HCT116 (cell line): ENCODE data around the gene KBTBD13. TPM values are rescaled to one million over a fixed set of nuclear protein-coding genes. Genes with fewer than 3 reads are reported as not detected.

Source experiments
- ATAC-seq: fragments of 200-7000 bp; cut with Tn5 transposase; 2 replicates; pipeline ENCODE4 v1.9.1; 2020; ENCODE audit warnings: mild to moderate bottlenecking, moderate library complexity
- BruUV-seq: library from RNA; stranded (reverse); fragments of 400-500 nt; replicated peaks from 2 replicates; lab custom pipeline; 2021; lab: Mats Ljungman, UMichigan
- CTCF ChIA-PET: fragments of 300-600 bp; sonication (Branson Sonifier 250); formaldehyde crosslinking; loops from one replicate; lab custom pipeline; 2021; ENCODE audit warnings: antibody characterized with exemption; lab: Charles Lee
- POLR2A ChIA-PET: fragments of 300-600, 350-600 bp; sonication (Branson Sonifier 250); formaldehyde crosslinking; loops from one replicate; lab custom pipeline; 2021; ENCODE audit warnings: antibody characterized with exemption; lab: Charles Lee
- RAD21 ChIA-PET, 2 experiments: fragments of 300-600 bp; sonication (Branson Sonifier 250); formaldehyde crosslinking; loops; one replicate each; lab custom pipeline; 2023; ENCODE audit warnings: low total read pairs in 2 of 2; ENCODE audit not compliant: uncharacterized antibody in 2 of 2, unreplicated experiment in 2 of 2, low non-redundant PET in 1 of 2; lab: Charles Lee
- DNase-seq: peaks from one replicate; pipeline ENCODE4 v3.0.0-alpha.2; 2010; ENCODE audit warnings: low read depth, low spot score
- H2AFZ ChIP-seq: fragments of 200-600 bp; shearing (Covaris generic), sonication (generic); 2 replicates; pipeline ENCODE4 v1.6.1; 2017; ENCODE audit warnings: low read depth, mixed run types, mixed read lengths, antibody characterized with exemption, low read length; ENCODE audit not compliant: poor library complexity, severe bottlenecking
- H3K27ac ChIP-seq: 2 replicates; pipeline ENCODE4 v1.5.1; 2012; ENCODE audit warnings: low read depth, low read length
- H3K27me3 ChIP-seq: fragments of 200-600 bp; sonication (generic); 2 replicates; pipeline ENCODE4 v1.6.1; 2016; ENCODE audit warnings: mixed run types, low read length, mixed read lengths; ENCODE audit not compliant: insufficient read depth
- H3K36me3 ChIP-seq, 2 experiments: fragments of 200-500 bp in 1 of 2; fragments of 200-600 bp in 1 of 2; sonication (Bioruptor generic) in 1 of 2; sonication (generic) in 1 of 2; 2 replicates each; pipeline versions ENCODE4 v1.5.1 to v1.6.1; 2014 to 2016; ENCODE audit warnings: low read length in 2 of 2, inconsistent platforms in 1 of 2, mixed read lengths in 1 of 2, mixed run types in 1 of 2; ENCODE audit not compliant: insufficient read depth in 2 of 2, control insufficient read depth in 1 of 2
- H3K4me1 ChIP-seq, 2 experiments: fragments of 200-600 bp in 1 of 2; sonication (generic) in 1 of 2; 2 replicates each; pipeline versions ENCODE4 v1.5.1 to v1.6.1; 2012 to 2017; ENCODE audit warnings: low read length in 2 of 2, inconsistent platforms in 1 of 2, mild to moderate bottlenecking in 1 of 2, mixed read lengths in 1 of 2, mixed run types in 1 of 2, moderate library complexity in 1 of 2; ENCODE audit not compliant: insufficient read depth in 2 of 2, control insufficient read depth in 1 of 2
- H3K4me2 ChIP-seq: fragments of 200-600 bp; sonication (generic); 2 replicates; pipeline ENCODE4 v1.6.1; 2017; ENCODE audit warnings: mixed run types, low read length, mixed read lengths
- H3K4me3 ChIP-seq, 2 experiments: fragments of 200-600 bp in 1 of 2; sonication (generic) in 1 of 2; replicated peaks in 1 of 2; 2 replicates each; pipeline ENCODE4 v1.5.1; 2011 to 2016; ENCODE audit warnings: low read length in 2 of 2, control low read depth in 1 of 2, low read depth in 1 of 2, mild to moderate bottlenecking in 1 of 2, mixed read lengths in 1 of 2, mixed run types in 1 of 2
- H3K79me2 ChIP-seq: fragments of 200-600 bp; sonication (generic); 2 replicates; pipeline ENCODE4 v1.6.1; 2017; ENCODE audit warnings: mild to moderate bottlenecking, mixed run types, low read length, moderate library complexity, mixed read lengths; ENCODE audit not compliant: insufficient read depth
- H3K9ac ChIP-seq: fragments of 200-600 bp; sonication (generic); 2 replicates; pipeline ENCODE4 v1.6.1; 2016; ENCODE audit warnings: low read length, mixed read lengths
- H3K9me2 ChIP-seq: fragments of 200-600 bp; sonication (generic), shearing (Covaris generic); 2 replicates; pipeline ENCODE4 v1.6.1; 2017; ENCODE audit warnings: mixed run types, mild to moderate bottlenecking, moderate library complexity; ENCODE audit not compliant: insufficient read depth
- H3K9me3 ChIP-seq, 2 experiments: fragments of 200-500 bp in 1 of 2; fragments of 200-600 bp in 1 of 2; sonication (Bioruptor generic) in 1 of 2; sonication (generic) in 1 of 2; 2 replicates each; pipeline ENCODE4 v1.6.1; 2014 to 2017; ENCODE audit warnings: low read length in 2 of 2, mixed read lengths in 2 of 2, inconsistent platforms in 1 of 2, low read depth in 1 of 2, mild to moderate bottlenecking in 1 of 2, mixed run types in 1 of 2, moderate library complexity in 1 of 2; ENCODE audit not compliant: control insufficient read depth in 1 of 2, insufficient read depth in 1 of 2
- H4K20me1 ChIP-seq: fragments of 200-600 bp; sonication (generic), shearing (Covaris generic); 2 replicates; pipeline ENCODE4 v1.6.1; 2017; ENCODE audit warnings: mixed run types, mild to moderate bottlenecking, moderate library complexity; ENCODE audit not compliant: insufficient read depth
- ATF3 ChIP-seq: IDR thresholded peaks from 2 replicates; pipeline ENCODE4 v1.6.1; 2012
- CBX3 ChIP-seq: IDR thresholded peaks from 2 replicates; pipeline ENCODE4 v1.6.1; 2012; ENCODE audit warnings: low read depth
- CTCF ChIP-seq, 3 experiments: fragments of 200-600 bp in 1 of 3; sonication (generic) in 1 of 3; IDR thresholded peaks in 2 of 3; conservative IDR thresholded peaks in 1 of 3; 2 replicates each; pipeline ENCODE4 v1.5.1; 2012 to 2017; ENCODE audit warnings: low read depth in 2 of 3, low read length in 2 of 3, antibody characterized with exemption in 1 of 3, borderline replicate concordance in 1 of 3, control low read depth in 1 of 3, mild to moderate bottlenecking in 1 of 3, mixed read lengths in 1 of 3, mixed run types in 1 of 3, moderate library complexity in 1 of 3; ENCODE audit not compliant: insufficient read depth in 1 of 3
- EGR1 ChIP-seq: IDR thresholded peaks from 2 replicates; pipeline ENCODE4 v1.6.1; 2012; ENCODE audit warnings: low read depth
- EZH2 ChIP-seq: fragments of 200-600 bp; sonication (generic); IDR thresholded peaks from 2 replicates; pipeline ENCODE4 v1.6.1; 2017; ENCODE audit warnings: antibody characterized with exemption, mixed run types
- EZH2phosphoT487 ChIP-seq: fragments of 200-600 bp; IDR thresholded peaks from 2 replicates; pipeline ENCODE4 v1.6.1; 2018; ENCODE audit warnings: antibody characterized with exemption, borderline replicate concordance
- FOSL1 ChIP-seq: IDR thresholded peaks from 2 replicates; pipeline ENCODE4 v1.6.1; 2012; ENCODE audit warnings: low read depth
- JUND ChIP-seq: IDR thresholded peaks from 2 replicates; pipeline ENCODE4 v1.6.1; 2012
- POLR2AphosphoS5 ChIP-seq: IDR thresholded peaks from 2 replicates; pipeline ENCODE4 v1.6.1; 2011; ENCODE audit warnings: mild to moderate bottlenecking, low read depth, low read length, moderate library complexity
- RAD21 ChIP-seq: IDR thresholded peaks from 2 replicates; pipeline ENCODE4 v1.6.1; 2012; ENCODE audit warnings: low read depth, mild to moderate bottlenecking
- SIN3A ChIP-seq: IDR thresholded peaks from 2 replicates; pipeline ENCODE4 v1.6.1; 2012; ENCODE audit warnings: low read depth
- SP1 ChIP-seq: IDR thresholded peaks from 2 replicates; pipeline ENCODE4 v1.6.1; 2012; ENCODE audit warnings: low read depth
- SRF ChIP-seq: IDR thresholded peaks from 2 replicates; pipeline ENCODE4 v1.6.1; 2012; ENCODE audit warnings: low read depth
- YY1 ChIP-seq: IDR thresholded peaks from 2 replicates; pipeline ENCODE4 v1.6.1; 2011; ENCODE audit warnings: low read length, low read depth, moderate library complexity, mild to moderate bottlenecking; ENCODE audit not compliant: insufficient replicate concordance; ENCODE audit errors: extremely low read depth
- ZBTB33 ChIP-seq: IDR thresholded peaks from 2 replicates; pipeline ENCODE4 v1.6.1; 2011; ENCODE audit warnings: mild to moderate bottlenecking, low read length, moderate library complexity; ENCODE audit not compliant: insufficient replicate concordance; ENCODE audit errors: extremely low read depth
- ZNF274 ChIP-seq: fragments of 200-500 bp; sonication (Bioruptor generic); IDR thresholded peaks from 2 replicates; pipeline ENCODE4 v1.6.1; 2014; ENCODE audit warnings: mild to moderate bottlenecking, low read depth, low read length, inconsistent platforms
- intact Hi-C: fragments of 100-400 bp; cut with micrococcal nuclease; formaldehyde crosslinking; loops from 2 replicates; pipeline ENCODE4 v1.10.0; 2022
- total RNA-seq: library from RNA; stranded (reverse); gene quantifications from one replicate; pipeline ENCODE4 v1.2.1, GENCODE V29; 2021; ENCODE audit not compliant: unreplicated experiment

The KBTBD13 gene
- total RNA-seq, 1 experiment from 2014 or later = not detected

GRCh38 chr15:65041787-65042186, 34.8 kb upstream of the KBTBD13 start:
- TF ChIP-seq POLR2AphosphoS5 (no peak), FOSL1 (no peak), YY1 (no peak), SIN3A (no peak)
- H3K9ac ChIP-seq = no peak overlapping the region
- no peaks in the 10 kb centered on the region for H3K9me3 ChIP-seq
- ATAC-seq (no peak), DNase-seq (no peak)
- no peak overlapping the region for H3K4me2 ChIP-seq
- no peaks in the 10 kb centered on the region for H3K79me2 ChIP-seq
- H3K9me2 ChIP-seq = no peaks in the 10 kb centered on the region
- H3K27ac ChIP-seq = no peak overlapping the region
- CTCF ChIA-PET = interaction anchor here (1.3 kb wide), 2 partner anchors 37 to 60 kb away, joined by 3 to 4 read pairs; no protein-coding TSS in a partner anchor
- H2AFZ ChIP-seq = no peak overlapping the region
- no peaks in the 10 kb centered on the region for H4K20me1 ChIP-seq
- no peaks in the 10 kb centered on the region for H3K27me3 ChIP-seq
- no peak overlapping the region for H3K4me3 ChIP-seq
- RAD21 ChIA-PET = no interaction called here
- no peaks in the 10 kb centered on the region for H3K36me3 ChIP-seq
- intact Hi-C loops = no loop called here
- POLR2A ChIA-PET = no interaction called here
- H3K4me1 ChIP-seq = peaks cover 13 to 30% of the 10 kb centered on the region in 2 experiments
- BruUV-seq = no TSS peak

GRCh38 chr15:65042776-65043327, 33.7 kb upstream of the KBTBD13 start:
- no peaks in the 10 kb centered on the region for H3K9me3 ChIP-seq
- H3K27me3 ChIP-seq = no peaks in the 10 kb centered on the region
- TF ChIP-seq ATF3 = no peak
- no peak for TF ChIP-seq SP1
- no peak for TF ChIP-seq CBX3
- TF ChIP-seq EZH2 = no peak
- no peak for TF ChIP-seq EGR1
- TF ChIP-seq JUND = no peak
- no peak for TF ChIP-seq POLR2AphosphoS5
- no peak for TF ChIP-seq RAD21
- no peak for TF ChIP-seq EZH2phosphoT487
- no peak for TF ChIP-seq CTCF (IDR thresholded peaks at IDR 0.05 in 2 of 3, conservative IDR thresholded peaks at IDR 0.05 in 1 of 3; ENCODE audit: borderline replicate concordance in 1 of 3, insufficient read depth in 1 of 3, low read depth in 2 of 3, low read length in 2 of 3)
- no peak for TF ChIP-seq SIN3A
- no peak for TF ChIP-seq FOSL1
- TF ChIP-seq YY1 = no peak
- no peak for TF ChIP-seq ZNF274
- TF ChIP-seq ZBTB33 = no peak
- TF ChIP-seq SRF = no peak
- H3K79me2 ChIP-seq = no peaks in the 10 kb centered on the region
- intact Hi-C loops = no loop called here
- ChIA-PET CTCF (interaction anchor here (0.6 to 1.3 kb wide), 3 partner anchors 12 to 488 kb away, joined by 3 to 4 read pairs (median 3); no protein-coding TSS in a partner anchor), POLR2A (interaction anchor here (1.2 kb wide), 1 partner anchor 9 kb away, joined by 3 read pairs; no protein-coding TSS in a partner anchor), RAD21 (no interaction called here)
- peaks cover 13 to 30% of the 10 kb centered on the region in 2 experiments for H3K4me1 ChIP-seq
- no peak overlapping the region for H3K9ac ChIP-seq
- H3K4me2 ChIP-seq = no peak overlapping the region
- H2AFZ ChIP-seq = peak overlapping the region; percentile 6
- no peak for ATAC-seq
- no peak overlapping the region for H3K27ac ChIP-seq
- no peaks in the 10 kb centered on the region for H4K20me1 ChIP-seq
- no peak overlapping the region for H3K4me3 ChIP-seq
- no TSS peak for BruUV-seq
- DNase-seq = no peak
- H3K9me2 ChIP-seq = no peaks in the 10 kb centered on the region
- H3K36me3 ChIP-seq = no peaks in the 10 kb centered on the region
